Transverse colon (tissue), 4 donors: ENCODE measurements around the gene PCDH8.

ENCODE experiments used
- EP300 ChIP-seq: sonication (generic); formaldehyde crosslinking; IDR thresholded peaks from one replicate; pipeline ENCODE4 v1.6.1; 2017; ENCODE audit warnings: antibody characterized with exemption, low read depth
- POLR2A ChIP-seq: fragments of 450-650 bp; IDR thresholded peaks from one replicate; pipeline ENCODE4 v1.6.1; 2016; ENCODE audit warnings: antibody characterized with exemption, mild to moderate bottlenecking, moderate library complexity
- POLR2AphosphoS5 ChIP-seq, 3 donors: sonication (generic); formaldehyde crosslinking; IDR thresholded peaks; one replicate each; pipeline ENCODE4 v1.6.1; 2016; ENCODE audit warnings: antibody characterized with exemption in 3 of 3
- TF ChIP-seq, protein P1 (sequence below), 5 experiments: fragments of 200-600 bp in 3 of 5; fragments of 450-650 bp in 2 of 5; sonication (generic) in 3 of 5; IDR thresholded peaks; 1 replicate in 2 of 5; 2 replicates in 3 of 5; pipeline ENCODE4 v1.5.1; 2016 to 2017; ENCODE audit warnings: antibody characterized with exemption in 5 of 5, inconsistent platforms in 3 of 5, mild to moderate bottlenecking in 2 of 5, moderate library complexity in 1 of 5

DNA sequence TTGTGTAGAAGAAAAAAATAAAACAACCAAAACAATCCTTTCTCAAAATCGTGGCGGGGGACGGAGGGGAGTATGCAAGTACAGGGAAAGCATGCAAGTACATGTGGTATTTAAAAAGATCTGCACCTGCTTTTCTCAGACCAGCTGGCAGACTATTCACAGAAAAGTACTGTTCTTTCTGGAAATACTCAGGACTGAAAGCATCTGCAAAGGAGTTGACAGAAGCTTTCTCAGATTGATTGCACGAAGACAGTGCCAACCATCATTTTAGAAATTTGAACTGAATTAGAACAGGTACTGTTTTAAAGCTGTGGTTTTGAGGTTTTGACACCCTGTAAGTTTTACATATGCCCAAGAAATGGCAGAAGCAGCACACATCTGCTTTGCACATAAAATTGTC is 19.8 kb upstream of the PCDH8 start:
- TF ChIP-seq, protein P1, sequence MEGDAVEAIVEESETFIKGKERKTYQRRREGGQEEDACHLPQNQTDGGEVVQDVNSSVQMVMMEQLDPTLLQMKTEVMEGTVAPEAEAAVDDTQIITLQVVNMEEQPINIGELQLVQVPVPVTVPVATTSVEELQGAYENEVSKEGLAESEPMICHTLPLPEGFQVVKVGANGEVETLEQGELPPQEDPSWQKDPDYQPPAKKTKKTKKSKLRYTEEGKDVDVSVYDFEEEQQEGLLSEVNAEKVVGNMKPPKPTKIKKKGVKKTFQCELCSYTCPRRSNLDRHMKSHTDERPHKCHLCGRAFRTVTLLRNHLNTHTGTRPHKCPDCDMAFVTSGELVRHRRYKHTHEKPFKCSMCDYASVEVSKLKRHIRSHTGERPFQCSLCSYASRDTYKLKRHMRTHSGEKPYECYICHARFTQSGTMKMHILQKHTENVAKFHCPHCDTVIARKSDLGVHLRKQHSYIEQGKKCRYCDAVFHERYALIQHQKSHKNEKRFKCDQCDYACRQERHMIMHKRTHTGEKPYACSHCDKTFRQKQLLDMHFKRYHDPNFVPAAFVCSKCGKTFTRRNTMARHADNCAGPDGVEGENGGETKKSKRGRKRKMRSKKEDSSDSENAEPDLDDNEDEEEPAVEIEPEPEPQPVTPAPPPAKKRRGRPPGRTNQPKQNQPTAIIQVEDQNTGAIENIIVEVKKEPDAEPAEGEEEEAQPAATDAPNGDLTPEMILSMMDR (IDR thresholded peaks at IDR 0.05), result no peak
- TF ChIP-seq POLR2A, result no peak
- TF ChIP-seq POLR2AphosphoS5 (IDR thresholded peaks at IDR 0.05), result no peak
- no peak for TF ChIP-seq EP300
